Upper lobe of right lung (tissue), 1 donor: ENCODE data around the gene CHD9NB. TPM values are rescaled to one million over a fixed set of nuclear protein-coding genes. Genes with fewer than 3 reads are reported as not detected.
A peak's percentile ranks its signal among the peaks of the same experiment; 100 is the strongest.

ENCODE experiments used
- ATAC-seq: fragments of 200-7000 bp; cut with Tn5 transposase; one replicate; pipeline ENCODE4 v1.9.1; 2020; ENCODE audit warnings: mild to moderate bottlenecking, moderate library complexity
- DNase-seq: peaks from one replicate; pipeline ENCODE4 v3.0.0-alpha.2; 2020
- H3K27ac ChIP-seq: fragments of 200-600 bp; one replicate; pipeline ENCODE4 v1.8.0; 2022
- H3K27me3 ChIP-seq: fragments of 200-600 bp; one replicate; pipeline ENCODE4 v1.8.0; 2022; ENCODE audit warnings: mild to moderate bottlenecking
- H3K36me3 ChIP-seq: fragments of 200-600 bp; one replicate; pipeline ENCODE4 v1.8.0; 2022
- H3K4me1 ChIP-seq: fragments of 200-600 bp; one replicate; pipeline ENCODE4 v1.8.0; 2022
- H3K4me3 ChIP-seq: fragments of 200-600 bp; one replicate; pipeline ENCODE4 v1.8.0; 2022; ENCODE audit warnings: mild to moderate bottlenecking
- H3K9me3 ChIP-seq: fragments of 200-600 bp; one replicate; pipeline ENCODE4 v1.8.0; 2022
- CTCF ChIP-seq: fragments of 200-600 bp; IDR thresholded peaks from one replicate; pipeline ENCODE4 v1.8.0; 2022; ENCODE audit warnings: antibody characterized with exemption
- intact Hi-C: fragments of 100-400 bp; cut with DNase I; formaldehyde crosslinking; loops from one replicate; pipeline ENCODE4 v1.11.0; 2022
- total RNA-seq: library from RNA; stranded (reverse); fragmentation: NEBNext Ultra II Directional; extraction: Animal tissue kit (Norgen Biotek cat#: 25700); gene quantifications from one replicate; pipeline ENCODE4 v1.2.1, GENCODE V29; 2021
- donor health status: DM: no; HTN: yes; CAD: no; lungs with severe emphysema.

CHD9NB gene
- total RNA-seq, 1 donor from 2014 or later = 1.1 TPM

GRCh38 chr16:53091466-53092211, 38.9 kb upstream of the CHD9NB start:
- no peak for TF ChIP-seq CTCF
- intact Hi-C loops = no loop called here
- Histone ChIP-seq H3K9me3 (no peaks in the 10 kb centered on the region), H3K27ac (peak overlapping the region; percentile 80), H3K27me3 (no peaks in the 10 kb centered on the region), H3K36me3 (no peaks in the 10 kb centered on the region), H3K4me3 (no peak overlapping the region), H3K4me1 (peaks cover 67% of the 10 kb centered on the region)
- no peak for DNase-seq
- peak; percentile 48 for ATAC-seq

- Histone ChIP-seq H3K4me3 (no peak overlapping the region), H3K4me1 (peaks cover 74% of the 10 kb centered on the region), H3K27me3 (no peaks in the 10 kb centered on the region), H3K36me3 (no peaks in the 10 kb centered on the region), H3K27ac (peak overlapping the region; percentile 80), H3K9me3 (no peaks in the 10 kb centered on the region)
- DNase-seq = peak; percentile 89
- no peak for TF ChIP-seq CTCF
- intact Hi-C loops = no loop called here
- peak; percentile 90 for ATAC-seq
Measured at GRCh38 chr16:53090591-53091411, 38.1 kb upstream of the CHD9NB start.

GRCh38 chr16:53090286-53090590, 37.5 kb upstream of the CHD9NB start:
- no peaks in the 10 kb centered on the region for H3K27me3 ChIP-seq
- DNase-seq (no peak), ATAC-seq (no peak)
- H3K36me3 ChIP-seq = no peaks in the 10 kb centered on the region
- intact Hi-C loops = no loop called here
- H3K27ac ChIP-seq = peak overlapping the region; percentile 80
- H3K4me1 ChIP-seq = peaks cover 80% of the 10 kb centered on the region
- TF ChIP-seq CTCF = no peak
- H3K9me3 ChIP-seq = no peaks in the 10 kb centered on the region
- H3K4me3 ChIP-seq = no peak overlapping the region

- ATAC-seq (no peak), DNase-seq (no peak)
- Histone ChIP-seq H3K27ac (peak overlapping the region; percentile 80), H3K27me3 (no peaks in the 10 kb centered on the region), H3K4me1 (peaks cover 82% of the 10 kb centered on the region), H3K9me3 (no peaks in the 10 kb centered on the region), H3K4me3 (no peak overlapping the region), H3K36me3 (no peaks in the 10 kb centered on the region)
- TF ChIP-seq CTCF = no peak
- intact Hi-C loops = no loop called here
Measured at GRCh38 chr16:53089434-53090285, 37.0 kb upstream of the CHD9NB start.

GRCh38 chr16:53087101-53087500, 34.4 kb upstream of the CHD9NB start:
- intact Hi-C loops = no loop called here
- no peak overlapping the region for H3K27ac ChIP-seq
- no peak for DNase-seq
- peaks cover 76% of the 10 kb centered on the region for H3K4me1 ChIP-seq
- H3K36me3 ChIP-seq = no peaks in the 10 kb centered on the region
- no peak for TF ChIP-seq CTCF
- peak; percentile 15 for ATAC-seq
- no peak overlapping the region for H3K4me3 ChIP-seq
- no peaks in the 10 kb centered on the region for H3K27me3 ChIP-seq
- H3K9me3 ChIP-seq = no peaks in the 10 kb centered on the region
